Measurements from ENCODE around the gene DPM3. TPM values are rescaled to one million over a fixed set of nuclear protein-coding genes. Genes with fewer than 3 reads are reported as not detected.

DPM3 gene
- total and polyA plus RNA-seq, 9 of the 15 experiments (the other 6 are each of a cell fraction or from before 2014, with no cell fraction given), result 3.7 to 120 (median 36.4) TPM

DNA sequence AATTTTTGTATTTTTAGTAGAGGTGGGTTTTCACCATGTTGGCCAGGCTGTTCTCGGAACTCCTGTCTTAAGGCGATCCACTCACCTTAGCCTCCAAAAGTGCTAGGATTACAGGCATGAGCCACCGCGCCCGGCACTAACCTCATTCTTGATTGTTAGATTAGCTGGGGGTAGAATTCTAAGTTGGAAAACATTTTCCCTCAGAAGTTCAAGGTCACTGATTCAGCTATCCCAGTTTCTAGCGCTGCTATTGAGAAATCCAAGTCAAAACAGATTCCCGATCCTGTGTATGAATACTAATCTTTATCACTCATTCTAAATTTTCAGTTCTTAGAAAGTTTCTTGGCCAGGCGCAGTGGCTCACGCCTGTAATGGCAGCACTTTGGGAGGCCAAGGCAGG lies 37.0 kb downstream of the DPM3 start (continued):
- TF ChIP-seq, protein P1, sequence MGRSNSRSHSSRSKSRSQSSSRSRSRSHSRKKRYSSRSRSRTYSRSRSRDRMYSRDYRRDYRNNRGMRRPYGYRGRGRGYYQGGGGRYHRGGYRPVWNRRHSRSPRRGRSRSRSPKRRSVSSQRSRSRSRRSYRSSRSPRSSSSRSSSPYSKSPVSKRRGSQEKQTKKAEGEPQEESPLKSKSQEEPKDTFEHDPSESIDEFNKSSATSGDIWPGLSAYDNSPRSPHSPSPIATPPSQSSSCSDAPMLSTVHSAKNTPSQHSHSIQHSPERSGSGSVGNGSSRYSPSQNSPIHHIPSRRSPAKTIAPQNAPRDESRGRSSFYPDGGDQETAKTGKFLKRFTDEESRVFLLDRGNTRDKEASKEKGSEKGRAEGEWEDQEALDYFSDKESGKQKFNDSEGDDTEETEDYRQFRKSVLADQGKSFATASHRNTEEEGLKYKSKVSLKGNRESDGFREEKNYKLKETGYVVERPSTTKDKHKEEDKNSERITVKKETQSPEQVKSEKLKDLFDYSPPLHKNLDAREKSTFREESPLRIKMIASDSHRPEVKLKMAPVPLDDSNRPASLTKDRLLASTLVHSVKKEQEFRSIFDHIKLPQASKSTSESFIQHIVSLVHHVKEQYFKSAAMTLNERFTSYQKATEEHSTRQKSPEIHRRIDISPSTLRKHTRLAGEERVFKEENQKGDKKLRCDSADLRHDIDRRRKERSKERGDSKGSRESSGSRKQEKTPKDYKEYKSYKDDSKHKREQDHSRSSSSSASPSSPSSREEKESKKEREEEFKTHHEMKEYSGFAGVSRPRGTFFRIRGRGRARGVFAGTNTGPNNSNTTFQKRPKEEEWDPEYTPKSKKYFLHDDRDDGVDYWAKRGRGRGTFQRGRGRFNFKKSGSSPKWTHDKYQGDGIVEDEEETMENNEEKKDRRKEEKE (IDR thresholded peaks at IDR 0.05; ENCODE audit: borderline replicate concordance in 1 of 2, control insufficient read depth in 1 of 2, low read depth in 2 of 2, low read length in 1 of 2), result no peak
- TF ChIP-seq ZNF589 (CRISPR knock-in tag; IDR thresholded peaks at IDR 0.05; ENCODE audit: low read depth) (no peak), MED1 (CRISPR knock-in tag; IDR thresholded peaks at IDR 0.05; ENCODE audit: borderline replicate concordance) (no peak)
- TF ChIP-seq, protein P2, sequence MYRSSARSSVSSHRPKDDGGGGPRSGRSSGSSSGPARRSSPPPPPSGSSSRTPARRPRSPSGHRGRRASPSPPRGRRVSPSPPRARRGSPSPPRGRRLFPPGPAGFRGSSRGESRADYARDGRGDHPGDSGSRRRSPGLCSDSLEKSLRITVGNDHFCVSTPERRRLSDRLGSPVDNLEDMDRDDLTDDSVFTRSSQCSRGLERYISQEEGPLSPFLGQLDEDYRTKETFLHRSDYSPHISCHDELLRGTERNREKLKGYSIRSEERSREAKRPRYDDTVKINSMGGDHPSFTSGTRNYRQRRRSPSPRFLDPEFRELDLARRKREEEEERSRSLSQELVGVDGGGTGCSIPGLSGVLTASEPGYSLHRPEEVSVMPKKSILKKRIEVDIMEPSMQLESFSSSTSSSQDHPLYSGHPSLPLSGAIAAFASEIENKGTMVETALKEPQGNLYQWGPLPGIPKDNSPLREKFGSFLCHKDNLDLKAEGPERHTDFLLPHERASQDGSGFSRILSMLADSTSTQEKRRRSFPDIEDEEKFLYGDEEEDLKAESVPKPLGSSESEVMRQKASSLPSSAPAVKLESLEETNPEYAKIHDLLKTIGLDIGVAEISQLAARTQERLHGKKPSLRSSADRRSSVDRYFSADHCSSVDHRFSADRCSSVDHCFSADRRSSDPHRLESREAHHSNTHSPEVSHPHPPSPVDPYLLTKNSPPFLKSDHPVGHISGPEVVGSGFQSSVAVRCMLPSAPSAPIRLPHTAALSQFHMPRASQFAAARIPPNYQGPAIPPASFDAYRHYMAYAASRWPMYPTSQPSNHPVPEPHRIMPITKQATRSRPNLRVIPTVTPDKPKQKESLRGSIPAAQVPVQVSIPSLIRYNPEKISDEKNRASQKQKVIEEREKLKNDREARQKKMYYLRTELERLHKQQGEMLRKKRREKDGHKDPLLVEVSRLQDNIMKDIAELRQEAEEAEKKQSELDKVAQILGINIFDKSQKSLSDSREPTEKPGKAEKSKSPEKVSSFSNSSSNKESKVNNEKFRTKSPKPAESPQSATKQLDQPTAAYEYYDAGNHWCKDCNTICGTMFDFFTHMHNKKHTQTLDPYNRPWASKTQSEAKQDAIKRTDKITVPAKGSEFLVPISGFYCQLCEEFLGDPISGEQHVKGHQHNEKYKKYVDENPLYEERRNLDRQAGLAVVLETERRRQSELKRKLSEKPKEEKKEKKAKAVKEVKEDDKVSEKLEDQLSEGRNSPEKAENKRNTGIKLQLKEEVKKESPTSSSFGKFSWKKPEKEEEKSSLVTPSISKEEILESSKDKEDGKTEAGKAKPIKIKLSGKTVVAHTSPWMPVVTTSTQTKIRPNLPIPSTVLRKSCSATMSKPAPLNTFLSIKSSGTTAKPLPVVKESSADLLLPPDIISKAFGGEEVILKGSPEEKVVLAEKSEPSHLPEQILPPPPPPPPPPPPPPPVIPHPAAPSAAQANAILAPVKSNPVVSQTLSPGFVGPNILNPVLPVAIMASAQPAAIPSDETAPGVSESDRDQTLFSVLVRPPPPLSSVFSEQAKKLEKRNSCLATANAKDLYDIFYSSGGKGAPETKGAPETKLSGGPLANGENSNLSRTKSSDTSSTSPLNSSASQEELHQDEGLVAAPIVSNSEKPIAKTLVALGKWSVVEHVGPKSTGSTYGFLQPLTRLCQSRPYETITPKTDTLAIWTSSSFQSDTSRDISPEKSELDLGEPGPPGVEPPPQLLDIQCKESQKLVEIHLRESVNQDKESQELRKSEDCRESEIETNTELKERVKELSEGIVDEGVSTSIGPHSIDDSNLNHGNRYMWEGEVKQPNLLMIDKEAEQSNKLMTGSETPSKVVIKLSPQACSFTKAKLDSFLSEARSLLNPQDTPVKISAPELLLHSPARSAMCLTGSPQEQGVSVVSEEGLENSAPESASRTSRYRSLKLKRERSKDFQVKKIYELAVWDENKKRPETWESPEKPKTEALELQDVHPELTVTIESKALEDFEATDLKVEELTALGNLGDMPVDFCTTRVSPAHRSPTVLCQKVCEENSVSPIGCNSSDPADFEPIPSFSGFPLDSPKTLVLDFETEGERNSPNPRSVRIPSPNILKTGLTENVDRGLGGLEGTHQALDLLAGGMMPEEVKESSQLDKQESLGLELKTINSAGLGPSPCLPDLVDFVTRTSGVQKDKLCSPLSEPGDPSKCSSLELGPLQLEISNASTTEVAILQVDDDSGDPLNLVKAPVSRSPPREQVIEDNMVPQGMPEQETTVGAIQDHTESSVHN (IDR thresholded peaks at IDR 0.05; ENCODE audit: borderline replicate concordance in 1 of 2, low read depth in 1 of 2), result no peak

All from K562 (cell line).